ENCODE data around the gene TIGD3.

Gene TIGD3

GRCh38 chr11:65373839-65374580 lies 19.5 kb downstream of the TIGD3 start:
- no peak for DNase-seq (ENCODE audit: low spot score)

- no peak for DNase-seq (ENCODE audit: low spot score)
These were observed 20.5 kb downstream of the TIGD3 start for GRCh38 chr11:65375012-65375411.

GRCh38 chr11:65376138-65376713 lies 21.7 kb downstream of the TIGD3 start:
- no peak for DNase-seq (ENCODE audit: low spot score)

GRCh38 chr11:65377036-65377435 lies 22.5 kb downstream of the TIGD3 start:
- DNase-seq (ENCODE audit: low spot score): no peak

- DNase-seq (ENCODE audit: low spot score): no peak
These were observed 23.2 kb downstream of the TIGD3 start for GRCh38 chr11:65377777-65378176.

GRCh38 chr11:65378208-65378927 lies 23.8 kb downstream of the TIGD3 start:
- no peak for DNase-seq (ENCODE audit: low spot score)

- DNase-seq (ENCODE audit: low spot score): no peak
These were observed 24.5 kb downstream of the TIGD3 start for GRCh38 chr11:65378928-65379638.

GRCh38 chr11:65379698-65380459 lies 25.3 kb downstream of the TIGD3 start:
- no peak for DNase-seq (ENCODE audit: low spot score)

- DNase-seq (ENCODE audit: low spot score): no peak
These were observed 26.0 kb downstream of the TIGD3 start for GRCh38 chr11:65380460-65381119.

GRCh38 chr11:65381716-65382032 lies 27.1 kb downstream of the TIGD3 start:
- no peak for DNase-seq (ENCODE audit: low spot score)

GRCh38 chr11:65382033-65382803 lies 27.7 kb downstream of the TIGD3 start, which contains the start of gene SLC25A45:
Gene SLC25A45 (minus strand): TSS chr11:65382646. CDS start chr11:65381951, 695 bp downstream.
- DNase-seq (ENCODE audit: low spot score): peak; percentile 76

- DNase-seq (ENCODE audit: low spot score): no peak
These were observed 28.3 kb downstream of the TIGD3 start for GRCh38 chr11:65382804-65383368.

GRCh38 chr11:65383778-65384177 lies 29.2 kb downstream of the TIGD3 start:
- DNase-seq (ENCODE audit: low spot score): no peak

- no peak for DNase-seq (ENCODE audit: low spot score)
These were observed 29.8 kb downstream of the TIGD3 start for GRCh38 chr11:65384301-65384889.

- DNase-seq (ENCODE audit: low spot score): peak; percentile 90
These were observed 32.0 kb downstream of the TIGD3 start, which contains the start of gene FRMD8 for GRCh38 chr11:65386307-65387140. Gene FRMD8 (plus strand): TSS chr11:65386637. CDS start chr11:65387037, 400 bp downstream.

GRCh38 chr11:65388731-65389130 lies 34.2 kb downstream of the TIGD3 start:
- DNase-seq (ENCODE audit: low spot score): no peak

- no peak for DNase-seq (ENCODE audit: low spot score)
These were observed 34.9 kb downstream of the TIGD3 start for GRCh38 chr11:65389294-65389980.

All from ecto neural progenitor cell (in vitro differentiated cells).